ENCODE results near the gene FGD2.

- TF ChIP-seq, protein P1, sequence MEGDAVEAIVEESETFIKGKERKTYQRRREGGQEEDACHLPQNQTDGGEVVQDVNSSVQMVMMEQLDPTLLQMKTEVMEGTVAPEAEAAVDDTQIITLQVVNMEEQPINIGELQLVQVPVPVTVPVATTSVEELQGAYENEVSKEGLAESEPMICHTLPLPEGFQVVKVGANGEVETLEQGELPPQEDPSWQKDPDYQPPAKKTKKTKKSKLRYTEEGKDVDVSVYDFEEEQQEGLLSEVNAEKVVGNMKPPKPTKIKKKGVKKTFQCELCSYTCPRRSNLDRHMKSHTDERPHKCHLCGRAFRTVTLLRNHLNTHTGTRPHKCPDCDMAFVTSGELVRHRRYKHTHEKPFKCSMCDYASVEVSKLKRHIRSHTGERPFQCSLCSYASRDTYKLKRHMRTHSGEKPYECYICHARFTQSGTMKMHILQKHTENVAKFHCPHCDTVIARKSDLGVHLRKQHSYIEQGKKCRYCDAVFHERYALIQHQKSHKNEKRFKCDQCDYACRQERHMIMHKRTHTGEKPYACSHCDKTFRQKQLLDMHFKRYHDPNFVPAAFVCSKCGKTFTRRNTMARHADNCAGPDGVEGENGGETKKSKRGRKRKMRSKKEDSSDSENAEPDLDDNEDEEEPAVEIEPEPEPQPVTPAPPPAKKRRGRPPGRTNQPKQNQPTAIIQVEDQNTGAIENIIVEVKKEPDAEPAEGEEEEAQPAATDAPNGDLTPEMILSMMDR (IDR thresholded peaks at IDR 0.05), result no peak
- TF ChIP-seq POLR2A (IDR thresholded peaks at IDR 0.05) (no peak), POLR2AphosphoS5 (IDR thresholded peaks at IDR 0.05) (no peak)
Observed at GRCh38 chr6:37020381-37020780, 14.9 kb downstream of the FGD2 start.
